22Rv1 (cell line): ENCODE results near the gene FPGS.

Source experiments
- H3K27ac ChIP-seq: fragments of 450-650 bp; 2 replicates; pipeline ENCODE4 v1.5.1; 2017
- ZFX ChIP-seq: fragments of 450-650 bp; IDR thresholded peaks from 2 replicates; pipeline ENCODE4 v1.6.1; 2017; ENCODE audit warnings: antibody characterized with exemption, borderline replicate concordance
- TF ChIP-seq, protein P1 (sequence below): fragments of 450-650 bp; IDR thresholded peaks from 2 replicates; pipeline ENCODE4 v1.5.1; 2017; ENCODE audit warnings: mild to moderate bottlenecking

Gene FPGS

DNA sequence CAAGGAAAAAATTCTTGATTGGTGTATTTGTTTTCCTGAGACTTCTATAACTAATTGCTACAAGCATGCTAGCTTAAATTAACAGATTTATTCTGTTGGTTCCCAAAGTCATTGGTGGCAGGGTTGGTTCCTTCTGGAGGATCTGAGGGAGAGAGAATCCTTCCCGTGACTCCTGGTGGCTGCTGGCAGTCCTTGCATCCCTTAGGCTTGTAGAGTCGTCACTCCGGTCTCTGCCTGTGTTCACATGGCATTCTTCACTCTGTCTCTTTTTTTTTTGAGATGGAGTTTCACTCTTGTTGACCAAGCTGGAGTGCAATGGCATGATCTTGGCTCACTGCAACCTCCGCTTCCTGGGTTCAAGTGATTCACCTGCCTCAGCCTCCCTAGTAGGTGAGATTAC is 11.6 kb upstream of the FPGS start:
- no peak for TF ChIP-seq ZFX
- TF ChIP-seq, protein P1, sequence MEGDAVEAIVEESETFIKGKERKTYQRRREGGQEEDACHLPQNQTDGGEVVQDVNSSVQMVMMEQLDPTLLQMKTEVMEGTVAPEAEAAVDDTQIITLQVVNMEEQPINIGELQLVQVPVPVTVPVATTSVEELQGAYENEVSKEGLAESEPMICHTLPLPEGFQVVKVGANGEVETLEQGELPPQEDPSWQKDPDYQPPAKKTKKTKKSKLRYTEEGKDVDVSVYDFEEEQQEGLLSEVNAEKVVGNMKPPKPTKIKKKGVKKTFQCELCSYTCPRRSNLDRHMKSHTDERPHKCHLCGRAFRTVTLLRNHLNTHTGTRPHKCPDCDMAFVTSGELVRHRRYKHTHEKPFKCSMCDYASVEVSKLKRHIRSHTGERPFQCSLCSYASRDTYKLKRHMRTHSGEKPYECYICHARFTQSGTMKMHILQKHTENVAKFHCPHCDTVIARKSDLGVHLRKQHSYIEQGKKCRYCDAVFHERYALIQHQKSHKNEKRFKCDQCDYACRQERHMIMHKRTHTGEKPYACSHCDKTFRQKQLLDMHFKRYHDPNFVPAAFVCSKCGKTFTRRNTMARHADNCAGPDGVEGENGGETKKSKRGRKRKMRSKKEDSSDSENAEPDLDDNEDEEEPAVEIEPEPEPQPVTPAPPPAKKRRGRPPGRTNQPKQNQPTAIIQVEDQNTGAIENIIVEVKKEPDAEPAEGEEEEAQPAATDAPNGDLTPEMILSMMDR, result no peak
- H3K27ac ChIP-seq, result no peak overlapping the region

DNA sequence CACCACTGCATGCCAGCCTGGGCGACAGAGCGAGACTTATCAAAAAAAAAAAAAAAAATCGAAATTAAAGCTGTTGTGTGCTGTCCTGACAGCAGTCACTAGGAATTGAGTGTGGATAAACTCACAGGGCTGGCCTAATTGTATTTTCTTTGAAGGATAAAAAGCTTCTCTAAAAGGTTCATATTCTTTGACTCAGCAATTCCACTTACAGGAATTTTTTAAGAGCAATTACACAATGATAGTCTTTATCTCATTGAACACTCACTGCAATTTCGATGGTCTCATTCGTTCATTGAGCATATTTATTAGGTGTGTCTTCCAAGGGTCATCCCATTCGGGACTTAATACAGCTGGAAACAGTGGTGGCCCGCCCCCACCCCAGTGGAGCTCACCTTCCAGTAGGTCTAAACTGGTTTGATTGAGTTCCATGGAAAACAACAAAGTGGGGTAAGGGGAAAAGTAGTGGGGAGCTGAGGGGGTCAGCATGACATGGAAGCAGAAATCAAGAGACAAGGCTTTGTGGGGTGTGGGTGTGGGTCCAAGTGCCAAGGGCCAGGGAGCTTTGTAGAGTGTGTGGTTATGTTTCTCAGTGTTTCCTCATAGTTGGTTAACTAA is 10.2 kb upstream of the FPGS start:
- TF ChIP-seq, protein P1, result no peak
- no peak for TF ChIP-seq ZFX
- no peak overlapping the region for H3K27ac ChIP-seq

DNA sequence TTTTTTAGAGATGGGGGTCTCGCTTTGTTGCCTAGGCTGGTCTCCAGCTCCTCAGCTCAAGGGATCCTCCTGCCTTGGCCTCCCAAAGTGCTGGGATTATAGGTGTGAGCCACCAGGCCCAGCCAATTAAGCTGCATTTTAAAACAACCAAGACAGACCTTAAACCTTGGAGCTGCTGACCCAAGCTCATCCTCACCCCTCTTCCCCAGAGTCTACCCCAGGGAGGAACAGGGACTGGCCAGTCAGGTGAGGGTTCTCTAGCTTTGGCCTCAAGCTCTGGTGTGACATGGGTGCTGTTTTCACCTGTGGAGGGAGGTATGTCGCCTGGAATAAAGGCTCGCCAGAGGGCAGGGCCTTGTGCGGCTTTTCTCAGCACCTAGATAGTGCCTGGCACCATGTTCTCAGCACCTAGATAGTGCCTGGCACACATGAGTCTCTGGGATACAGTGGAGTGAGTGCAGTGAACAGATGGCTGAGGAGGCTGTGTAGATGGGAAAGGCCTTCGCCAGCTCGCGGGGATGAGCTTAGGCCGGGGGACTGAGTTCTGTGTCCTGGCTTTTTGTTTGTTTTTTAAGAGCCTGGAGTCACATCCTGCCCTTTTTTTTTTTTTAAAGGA is 9.5 kb upstream of the FPGS start:
- TF ChIP-seq, protein P1, result no peak
- no peak for TF ChIP-seq ZFX
- peak overlapping the region; percentile 26; the same call in 1 of the 2 replicates for H3K27ac ChIP-seq

DNA sequence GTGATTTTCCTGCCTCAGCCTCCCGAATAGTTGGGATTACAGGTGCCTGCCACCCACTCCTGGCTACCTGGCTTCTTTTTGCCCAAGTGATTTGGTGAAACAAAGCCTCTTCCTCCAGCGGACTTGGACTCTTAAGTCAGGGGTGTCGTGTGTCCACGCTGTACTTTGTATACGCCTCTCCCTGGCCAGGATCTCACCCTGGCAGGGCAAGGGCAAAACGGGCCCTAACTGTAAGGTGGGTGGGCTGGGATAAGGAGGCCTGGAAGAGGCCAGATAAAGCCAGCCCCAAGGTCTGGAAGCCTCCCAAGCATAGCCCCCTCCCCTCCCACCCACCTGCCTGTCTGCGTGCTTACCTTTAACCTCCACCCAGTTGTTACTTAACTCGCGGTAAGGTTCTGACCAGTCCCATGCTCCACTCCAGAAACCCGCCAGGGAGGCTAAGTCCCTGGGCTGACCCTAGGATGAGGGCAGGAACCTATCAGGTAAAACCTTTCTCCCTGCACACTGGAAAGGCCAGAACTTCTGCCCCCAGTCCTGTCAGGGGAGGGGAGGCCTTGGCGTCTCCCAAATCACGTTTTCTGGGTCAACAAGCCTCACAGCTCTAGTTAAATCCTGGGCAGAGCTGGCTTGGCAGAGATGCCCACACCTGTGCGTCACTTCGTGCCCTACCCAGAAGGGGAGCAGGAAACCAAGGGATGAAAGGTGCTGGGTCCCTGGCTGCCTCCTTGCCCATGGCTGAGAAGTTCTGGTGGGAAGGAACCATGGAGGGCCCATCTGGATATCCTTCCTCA is 8.5 kb upstream of the FPGS start:
- TF ChIP-seq, protein P1, result no peak
- no peak for TF ChIP-seq ZFX
- H3K27ac ChIP-seq, result peak overlapping the region; percentile 26

DNA sequence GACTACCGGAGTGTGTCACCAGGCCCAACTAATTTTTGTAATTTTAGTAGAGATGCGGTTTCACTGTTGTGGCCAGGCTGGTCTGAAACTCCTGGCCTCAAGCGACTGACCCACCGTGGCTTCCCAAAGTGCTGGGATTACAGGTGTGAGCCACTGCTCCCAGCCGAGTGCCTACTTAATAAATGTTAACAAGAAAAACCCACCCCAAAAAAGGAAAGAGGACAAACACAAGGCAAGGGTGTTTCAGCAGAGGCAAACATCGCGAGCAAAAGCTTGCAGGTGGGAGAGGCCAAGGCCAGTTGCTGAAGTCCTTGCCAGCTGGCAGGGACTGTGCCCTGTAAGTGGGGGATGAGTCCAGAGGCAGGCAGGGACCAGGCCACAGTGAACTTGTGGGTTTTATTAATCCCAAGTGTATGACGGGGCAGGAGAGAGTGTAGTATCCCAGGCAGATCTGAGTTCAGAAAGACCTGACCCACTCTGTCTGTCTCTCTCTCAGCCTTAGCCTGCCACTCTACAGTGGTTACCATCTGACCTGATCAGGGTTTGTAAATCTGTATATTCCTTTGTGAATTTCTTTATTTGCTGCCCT is 6.4 kb upstream of the FPGS start:
- H3K27ac ChIP-seq, result peak overlapping the region; percentile 18; the same call in 1 of the 2 replicates
- TF ChIP-seq ZFX, result no peak
- TF ChIP-seq, protein P1, result no peak

DNA sequence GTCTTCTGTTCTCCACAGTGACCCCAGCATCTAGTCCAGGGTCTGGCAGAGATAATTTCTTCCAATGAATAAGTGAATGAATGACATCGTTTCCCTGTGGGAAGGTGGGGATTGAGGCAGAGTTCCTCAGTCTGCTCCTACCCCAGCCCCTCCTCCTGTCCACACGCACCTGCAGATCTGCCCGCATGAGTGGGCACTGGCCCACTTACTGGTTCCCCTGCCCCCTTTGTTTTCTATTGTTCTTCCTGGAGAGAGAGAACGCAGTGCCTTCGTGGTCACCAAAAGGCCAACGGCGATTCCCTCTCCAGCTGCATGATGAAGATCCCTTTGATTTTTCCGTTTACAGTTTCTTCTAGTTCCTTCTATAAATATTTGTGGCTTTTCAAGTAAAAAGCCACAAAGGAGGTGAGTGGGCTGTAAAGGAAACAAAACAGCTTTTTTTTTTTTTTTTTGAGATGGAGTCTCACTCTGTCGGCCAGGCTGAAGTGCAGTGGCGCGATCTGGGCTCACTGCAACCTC is 5.8 kb upstream of the FPGS start:
- no peak for TF ChIP-seq ZFX
- TF ChIP-seq, protein P1, result no peak
- H3K27ac ChIP-seq, result no peak overlapping the region
